Stimulated activated naive CD4-positive, alpha-beta T cell (primary cell): ENCODE results near the gene MDFIC.

Experiments used
- DNase-seq, 6 experiments: peaks; one replicate each; lab custom pipeline; 2025; lab: John Stamatoyannopoulos, UW

The MDFIC gene

DNA sequence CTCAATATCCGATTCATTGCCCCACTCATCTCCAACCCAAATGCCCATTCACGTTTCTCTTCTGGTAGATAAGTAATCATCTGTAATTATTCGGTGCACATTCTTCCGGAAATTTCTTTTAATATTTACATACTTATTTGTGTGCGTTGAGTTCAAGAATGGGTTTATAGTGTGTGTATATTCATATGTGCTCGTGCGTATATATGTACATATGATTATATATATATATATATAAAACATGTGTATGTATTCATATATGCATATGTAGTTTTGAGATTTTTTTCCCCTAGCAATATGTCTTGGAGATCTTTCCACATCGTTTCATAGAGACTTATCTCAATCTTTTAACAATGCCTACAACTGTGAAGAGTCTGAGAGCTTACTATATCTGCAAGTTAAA is 118.2 kb downstream of the MDFIC start:
- DNase-seq: no peak

GRCh38 chr7:115040495-115040894 is 118.6 kb downstream of the MDFIC start:
- DNase-seq: no peak

GRCh38 chr7:115042596-115042995 is 120.7 kb downstream of the MDFIC start:
- no peak for DNase-seq

DNA sequence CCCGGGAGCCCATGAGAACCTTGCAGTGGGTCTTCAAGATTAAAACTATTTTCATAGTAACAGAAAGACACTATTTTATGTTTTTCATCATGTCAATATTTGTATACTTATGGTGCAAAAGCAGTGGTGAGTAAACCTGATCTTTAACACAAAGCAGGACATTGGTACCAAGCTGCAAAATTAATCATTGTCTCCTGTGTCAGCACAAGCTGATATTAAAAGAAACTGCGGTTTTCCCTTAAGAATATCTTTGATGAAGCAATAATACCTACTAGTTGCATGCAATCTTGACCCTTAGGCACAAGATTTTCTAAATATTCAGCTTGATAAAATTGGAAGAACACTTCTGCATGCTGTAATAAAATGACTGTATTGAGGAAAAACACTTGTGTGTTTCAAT is 121.7 kb downstream of the MDFIC start:
- DNase-seq: no peak

GRCh38 chr7:115044224-115044623 is 122.3 kb downstream of the MDFIC start:
- DNase-seq: no peak

GRCh38 chr7:115047958-115048720 is 126.2 kb downstream of the MDFIC start:
- no peak for DNase-seq

DNA sequence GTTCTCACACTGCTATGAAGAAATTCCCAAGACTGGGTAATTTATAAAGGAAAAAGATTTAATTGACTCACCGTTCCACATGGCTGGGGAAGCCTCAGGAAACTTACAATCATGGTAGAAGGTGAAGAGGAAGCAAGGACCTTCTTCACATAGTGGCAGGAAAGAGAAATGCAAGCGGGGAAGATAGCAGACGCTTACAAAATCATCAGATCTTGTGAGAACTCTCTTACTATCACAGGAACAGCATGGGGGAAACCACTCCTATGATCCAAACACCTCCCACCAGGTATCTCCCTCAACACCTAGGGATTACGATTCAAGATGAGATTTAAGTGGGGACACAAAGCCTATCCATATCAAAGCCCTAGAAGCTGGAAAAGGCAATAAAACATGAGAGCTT is 130.8 kb downstream of the MDFIC start:
- no peak for DNase-seq

DNA sequence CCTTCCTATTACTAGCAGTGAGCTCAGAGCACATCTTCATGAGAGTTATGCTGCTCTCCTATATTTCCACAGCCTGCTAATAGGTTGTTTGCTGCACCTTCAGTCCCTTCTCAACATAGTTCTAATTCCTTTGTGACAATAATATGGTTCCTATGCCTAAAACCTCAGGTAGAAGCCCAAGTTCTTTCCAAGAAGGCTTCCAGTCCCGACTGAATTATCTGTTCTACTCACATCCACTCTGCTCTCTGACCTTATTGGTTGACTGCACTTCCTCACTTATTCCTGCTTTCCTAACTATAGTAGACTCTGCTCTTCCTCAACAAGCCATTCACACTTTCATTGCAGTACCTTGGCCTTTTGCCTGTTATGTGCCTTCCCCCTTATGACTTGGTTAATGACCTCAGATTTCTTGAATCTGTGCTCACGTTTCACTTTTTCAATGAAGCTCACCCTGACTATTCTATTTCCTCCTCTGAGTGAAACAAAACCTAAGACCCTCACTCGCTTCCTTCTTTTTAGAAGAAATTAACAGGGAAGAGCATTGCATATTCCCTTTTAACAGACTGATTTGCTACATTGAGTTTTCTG is 132.7 kb downstream of the MDFIC start:
- no peak for DNase-seq

- DNase-seq: no peak
These were observed 134.1 kb downstream of the MDFIC start for GRCh38 chr7:115056019-115056418.

GRCh38 chr7:115058726-115059125 is 136.8 kb downstream of the MDFIC start:
- no peak for DNase-seq

- no peak for DNase-seq
These were observed 137.4 kb downstream of the MDFIC start for GRCh38 chr7:115059321-115059720.

GRCh38 chr7:115060095-115060870 is 138.4 kb downstream of the MDFIC start:
- no peak for DNase-seq

DNA sequence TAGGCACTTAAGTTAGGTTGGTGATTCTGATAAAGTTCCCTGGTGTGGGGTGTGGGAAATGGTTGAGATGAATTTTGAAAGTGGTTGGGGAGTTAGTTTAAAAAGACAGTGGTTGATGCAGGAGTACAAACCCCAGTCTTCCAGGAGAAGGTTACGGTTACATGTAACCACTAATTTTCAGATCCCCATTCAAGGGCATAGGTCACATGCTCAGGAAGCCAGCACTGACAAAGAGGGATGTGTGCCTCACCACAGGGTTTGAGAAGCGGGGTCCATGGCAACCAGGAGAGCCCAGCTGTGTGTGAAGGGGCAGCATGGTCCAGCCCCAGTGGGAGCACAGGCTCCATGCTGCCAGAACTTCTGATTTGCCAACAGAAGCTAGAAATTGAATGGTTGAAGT is 144.2 kb downstream of the MDFIC start:
- no peak for DNase-seq

DNA sequence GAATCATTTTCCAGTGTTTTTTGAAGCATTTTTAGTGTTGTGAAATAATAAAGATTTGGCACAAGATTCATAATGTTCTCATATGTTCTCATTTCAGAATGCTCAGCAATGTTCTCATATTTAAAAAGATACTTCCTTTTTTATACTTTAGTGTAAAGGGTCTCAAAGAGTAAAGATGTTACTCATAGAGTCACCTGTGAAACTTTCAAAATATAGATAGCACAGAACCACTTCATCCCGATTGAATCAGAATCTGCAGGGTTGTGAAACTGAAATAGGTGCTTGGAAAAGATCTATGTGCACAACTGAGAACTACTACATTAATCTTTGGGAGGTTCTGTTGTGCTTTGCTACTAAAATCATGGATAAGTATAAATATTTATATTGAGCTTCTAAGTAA is 144.7 kb downstream of the MDFIC start:
- DNase-seq: no peak

DNA sequence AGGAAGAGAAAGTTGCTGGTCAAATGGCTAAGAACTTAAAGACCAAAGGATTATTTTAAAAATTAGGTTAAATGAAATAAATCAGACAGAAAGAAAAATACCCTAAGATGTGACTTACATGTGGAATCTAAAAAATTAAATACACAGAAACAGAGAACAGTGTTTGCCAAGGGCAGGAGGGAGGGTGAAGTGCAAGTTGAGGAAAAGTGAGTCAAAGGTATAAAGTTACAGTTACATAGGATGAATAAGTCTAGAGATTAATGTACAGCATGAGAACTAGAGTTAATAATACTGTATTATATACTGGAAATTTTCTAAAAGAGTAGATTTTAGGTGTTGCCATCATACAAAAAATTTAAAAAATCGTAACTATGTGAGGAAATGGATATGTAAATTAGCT is 146.3 kb downstream of the MDFIC start:
- no peak for DNase-seq
